OCI-LY1 (cell line): Measurements from ENCODE around the gene NDUFB11.

ENCODE experiments used
- H2AFZ ChIP-seq: fragments of 200-600 bp; sonication (generic), shearing (Covaris generic); 2 replicates; pipeline ENCODE4 v1.6.0; 2014; ENCODE audit warnings: antibody characterized with exemption, mild to moderate bottlenecking, low read length
- H3F3A ChIP-seq: fragments of 200-600 bp; sonication (generic), shearing (Covaris generic); 2 replicates; pipeline ENCODE4 v1.6.0; 2014; ENCODE audit warnings: mild to moderate bottlenecking, antibody characterized with exemption, low read length, moderate library complexity; ENCODE audit not compliant: insufficient read depth
- H3K27ac ChIP-seq: fragments of 200-600 bp; sonication (generic); 2 replicates; pipeline ENCODE4 v1.5.1; 2014; ENCODE audit warnings: low read length, mixed run types, mild to moderate bottlenecking, low read depth; ENCODE audit not compliant: poor library complexity, severe bottlenecking
- H3K27me3 ChIP-seq: fragments of 200-600 bp; sonication (generic); 2 replicates; pipeline ENCODE4 v1.6.0; 2014; ENCODE audit warnings: antibody characterized with exemption, mild to moderate bottlenecking, low read length, moderate library complexity; ENCODE audit not compliant: insufficient read depth
- H3K36me3 ChIP-seq: fragments of 200-600 bp; sonication (generic); 2 replicates; pipeline ENCODE4 v1.6.1; 2014; ENCODE audit warnings: mild to moderate bottlenecking, antibody characterized with exemption, low read length, moderate library complexity, mixed read lengths; ENCODE audit not compliant: insufficient read depth
- H3K4me1 ChIP-seq: fragments of 200-600 bp; sonication (generic); 2 replicates; pipeline ENCODE4 v1.5.1; 2014; ENCODE audit warnings: mild to moderate bottlenecking, low read length, moderate library complexity; ENCODE audit not compliant: insufficient read depth, severe bottlenecking
- H3K4me2 ChIP-seq: fragments of 200-600 bp; sonication (generic), shearing (Covaris generic); 2 replicates; pipeline ENCODE4 v1.6.1; 2014; ENCODE audit warnings: low read length
- H3K4me3 ChIP-seq: fragments of 200-600 bp; sonication (generic); 2 replicates; pipeline ENCODE4 v1.5.1; 2014; ENCODE audit warnings: low read length, low read depth, mild to moderate bottlenecking, mixed read lengths; ENCODE audit not compliant: poor library complexity, severe bottlenecking
- H3K79me2 ChIP-seq: fragments of 200-600 bp; shearing (Covaris generic); 2 replicates; pipeline ENCODE4 v1.6.1; 2016; ENCODE audit warnings: mixed run types, low read length, mixed read lengths; ENCODE audit not compliant: insufficient read depth
- H3K9ac ChIP-seq: fragments of 200-600 bp; sonication (generic), shearing (Covaris generic); 2 replicates; pipeline ENCODE4 v1.6.1; 2014; ENCODE audit warnings: mild to moderate bottlenecking, low read length, mixed read lengths
- H3K9me2 ChIP-seq: fragments of 200-600 bp; sonication (generic), shearing (Covaris generic); 2 replicates; pipeline ENCODE4 v1.6.1; 2014; ENCODE audit warnings: low read depth, mild to moderate bottlenecking, low read length, mixed read lengths
- H3K9me3 ChIP-seq: fragments of 200-600 bp; shearing (Covaris generic); 2 replicates; pipeline ENCODE4 v1.6.1; 2014; ENCODE audit warnings: low read length, mixed read lengths
- H4K20me1 ChIP-seq: fragments of 200-600 bp; sonication (generic), shearing (Covaris generic); 2 replicates; pipeline ENCODE4 v1.6.0; 2016; ENCODE audit warnings: mild to moderate bottlenecking, low read length; ENCODE audit not compliant: insufficient read depth
- CTCF ChIP-seq: fragments of 200-600 bp; sonication (generic), shearing (Covaris generic); IDR thresholded peaks from 2 replicates; pipeline ENCODE4 v1.5.1; 2017; ENCODE audit warnings: mild to moderate bottlenecking, antibody characterized with exemption, low read length, moderate library complexity, mixed read lengths
- EZH2 ChIP-seq: fragments of 200-600 bp; sonication (generic), shearing (Covaris generic); IDR thresholded peaks from 2 replicates; pipeline ENCODE4 v1.8.0; 2017; ENCODE audit warnings: borderline replicate concordance, mixed run types, mild to moderate bottlenecking, antibody characterized with exemption, low read length, moderate library complexity, mixed read lengths

Gene NDUFB11

DNA sequence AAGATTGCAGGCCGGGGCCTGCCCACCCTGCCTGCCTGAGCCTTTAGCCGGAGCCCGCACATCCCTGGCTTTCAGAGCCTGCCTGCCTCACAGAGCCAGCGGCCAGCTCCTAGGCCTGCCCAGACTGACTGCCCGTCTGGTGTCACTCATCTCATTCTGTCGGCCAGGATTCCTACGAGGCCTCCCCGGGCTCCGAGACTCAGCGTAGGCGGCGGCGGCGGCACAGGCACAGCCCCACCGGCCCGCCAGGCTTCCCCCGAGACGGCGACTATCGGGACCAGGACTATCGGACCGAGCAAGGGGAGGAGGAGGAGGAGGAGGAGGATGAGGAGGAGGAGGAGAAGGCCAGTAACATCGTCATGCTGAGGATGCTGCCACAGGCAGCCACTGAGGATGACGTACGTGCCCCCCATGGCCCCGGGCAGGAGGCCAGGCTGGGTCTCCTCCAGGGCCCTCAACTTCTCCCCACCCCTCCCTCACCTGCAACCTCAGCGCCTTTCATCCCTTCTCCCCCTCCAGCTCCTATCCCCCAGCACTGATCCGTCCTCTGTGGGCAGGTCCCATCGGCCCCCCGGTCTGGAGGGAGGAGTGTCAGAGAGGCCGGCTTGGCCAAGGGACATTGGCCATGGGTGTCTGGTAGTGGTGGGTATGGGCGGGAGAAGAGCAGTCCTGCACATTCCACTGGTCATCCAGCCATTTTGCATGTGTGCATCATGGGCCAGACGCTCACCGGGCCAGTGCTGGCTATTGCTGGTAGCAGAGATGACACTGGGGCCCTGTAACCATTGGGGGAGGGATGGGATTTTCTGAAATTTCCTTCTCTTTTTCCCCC, 26.6 kb upstream of the NDUFB11 start:
- Histone ChIP-seq H3K9ac (no peak overlapping the region), H3K9me3 (no peaks in the 10 kb centered on the region), H3K27ac (no peak overlapping the region), H3K27me3 (no peaks in the 10 kb centered on the region), H3K9me2 (no peaks in the 10 kb centered on the region), H2AFZ (no peak overlapping the region), H3K4me2 (no peak overlapping the region), H4K20me1 (no peaks in the 10 kb centered on the region), H3K36me3 (peaks cover 49% of the 10 kb centered on the region), H3K4me3 (no peak overlapping the region), H3K4me1 (no peaks in the 10 kb centered on the region), H3F3A (no peaks in the 10 kb centered on the region), H3K79me2 (no peaks in the 10 kb centered on the region)
- TF ChIP-seq EZH2, result no peak
- no peak for TF ChIP-seq CTCF

GRCh38 chrX:47169726-47170515, 25.4 kb upstream of the NDUFB11 start:
- H2AFZ ChIP-seq, result no peak overlapping the region
- peaks cover 40% of the 10 kb centered on the region for H3K36me3 ChIP-seq
- TF ChIP-seq EZH2, result no peak
- TF ChIP-seq CTCF, result no peak
- H3K27ac ChIP-seq, result no peak overlapping the region
- H3K4me1 ChIP-seq, result no peaks in the 10 kb centered on the region
- no peaks in the 10 kb centered on the region for H3F3A ChIP-seq
- H3K9me2 ChIP-seq, result no peaks in the 10 kb centered on the region
- no peak overlapping the region for H3K4me2 ChIP-seq
- no peaks in the 10 kb centered on the region for H3K79me2 ChIP-seq
- no peaks in the 10 kb centered on the region for H4K20me1 ChIP-seq
- H3K4me3 ChIP-seq, result no peak overlapping the region
- no peak overlapping the region for H3K9ac ChIP-seq
- no peaks in the 10 kb centered on the region for H3K27me3 ChIP-seq
- no peaks in the 10 kb centered on the region for H3K9me3 ChIP-seq

- Histone ChIP-seq H3K27me3 (no peaks in the 10 kb centered on the region), H3K36me3 (peaks cover 46% of the 10 kb centered on the region), H3K4me3 (no peak overlapping the region), H3K9me3 (no peaks in the 10 kb centered on the region), H3K4me1 (no peaks in the 10 kb centered on the region), H3K4me2 (no peak overlapping the region), H2AFZ (no peak overlapping the region), H4K20me1 (no peaks in the 10 kb centered on the region), H3K9me2 (no peaks in the 10 kb centered on the region), H3K9ac (no peak overlapping the region), H3F3A (no peaks in the 10 kb centered on the region), H3K79me2 (no peaks in the 10 kb centered on the region), H3K27ac (no peak overlapping the region)
- TF ChIP-seq EZH2 (no peak), CTCF (no peak)
These were observed 24.8 kb upstream of the NDUFB11 start for GRCh38 chrX:47169273-47169672.
